ENCODE results near the gene MTURN.

DNA sequence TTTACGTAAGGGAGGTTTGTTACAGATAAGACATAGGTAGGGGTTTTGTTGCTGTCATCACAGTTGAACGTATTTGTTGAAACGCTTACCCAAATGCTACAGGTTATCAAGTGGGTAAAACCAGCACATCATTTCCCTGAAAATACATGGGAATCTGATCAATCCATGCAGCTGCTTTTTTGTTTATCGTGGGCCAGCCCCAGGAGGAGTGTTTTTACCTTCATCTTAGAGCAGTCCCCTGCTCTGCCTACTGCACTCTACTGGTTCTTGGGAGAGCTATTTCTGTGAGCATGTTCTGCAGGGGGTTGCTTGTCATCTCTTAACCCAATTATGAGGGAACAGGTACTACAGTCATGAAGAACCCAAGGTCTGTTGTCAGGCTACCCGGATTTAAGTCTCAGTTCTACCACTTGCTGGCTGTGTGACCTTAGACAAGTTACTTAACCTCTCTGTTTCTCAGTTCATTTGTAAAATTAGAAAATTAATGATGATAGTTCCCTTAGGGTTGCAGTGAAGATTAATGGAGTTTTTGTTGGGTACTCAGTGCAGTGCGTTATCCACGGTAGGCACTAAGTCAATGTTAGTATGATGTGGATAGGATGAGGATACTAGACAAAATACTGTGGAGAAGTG, 15.0 kb downstream of the MTURN start:
- TF ChIP-seq CHD2 (IDR thresholded peaks at IDR 0.05; ENCODE audit: low read depth, low read length) (no peak), JUND (IDR thresholded peaks at IDR 0.05; ENCODE audit: borderline replicate concordance, low read depth, low read length) (no peak), JUND (tag; IDR thresholded peaks at IDR 0.05; ENCODE audit: borderline replicate concordance, low read depth, low read length) (no peak), EZH2 (IDR thresholded peaks at IDR 0.05; ENCODE audit: borderline replicate concordance, low read depth, low read length) (no peak)
- TF ChIP-seq, protein P1, sequence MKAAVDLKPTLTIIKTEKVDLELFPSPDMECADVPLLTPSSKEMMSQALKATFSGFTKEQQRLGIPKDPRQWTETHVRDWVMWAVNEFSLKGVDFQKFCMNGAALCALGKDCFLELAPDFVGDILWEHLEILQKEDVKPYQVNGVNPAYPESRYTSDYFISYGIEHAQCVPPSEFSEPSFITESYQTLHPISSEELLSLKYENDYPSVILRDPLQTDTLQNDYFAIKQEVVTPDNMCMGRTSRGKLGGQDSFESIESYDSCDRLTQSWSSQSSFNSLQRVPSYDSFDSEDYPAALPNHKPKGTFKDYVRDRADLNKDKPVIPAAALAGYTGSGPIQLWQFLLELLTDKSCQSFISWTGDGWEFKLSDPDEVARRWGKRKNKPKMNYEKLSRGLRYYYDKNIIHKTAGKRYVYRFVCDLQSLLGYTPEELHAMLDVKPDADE (conservative IDR thresholded peaks at IDR 0.05; ENCODE audit: control insufficient read depth, low read depth, low read length) = no peak
